Natural killer cell (primary cell): Measurements from ENCODE around the gene MAP7D2. TPM values are rescaled to one million over a fixed set of nuclear protein-coding genes. Genes with fewer than 3 reads are reported as not detected.

Experiments
- ATAC-seq, 3 donors: fragments of 150-1000 bp in 2 of 3; fragments of 200-7000 bp in 1 of 3; cut with Tn5 transposase; 1 replicate in 1 of 3; 2 replicates in 2 of 3; pipeline ENCODE4 v1.10.0; 2021; ENCODE audit warnings: mild to moderate bottlenecking in 2 of 3, moderate library complexity in 2 of 3
- DNase-seq, 2 donors: peaks; one replicate each; pipeline versions ENCODE4 v3.0.0 to v3.0.0-alpha.2; 2013 to 2021; ENCODE audit warnings: mixed read lengths in 1 of 2
- H3K27ac ChIP-seq: one replicate; pipeline ENCODE4 v1.5.1; 2013; ENCODE audit warnings: mild to moderate bottlenecking, low read length
- H3K27me3 ChIP-seq: one replicate; pipeline ENCODE4 v1.6.1; 2013; ENCODE audit warnings: low read length; ENCODE audit not compliant: control insufficient read depth, insufficient read depth
- H3K36me3 ChIP-seq: one replicate; pipeline ENCODE4 v1.6.1; 2013; ENCODE audit warnings: low read length; ENCODE audit not compliant: control insufficient read depth, insufficient read depth
- H3K4me1 ChIP-seq: one replicate; pipeline ENCODE4 v1.6.1; 2013; ENCODE audit warnings: low read length; ENCODE audit not compliant: control insufficient read depth, insufficient read depth
- H3K4me3 ChIP-seq: one replicate; pipeline ENCODE4 v1.5.1; 2013; ENCODE audit warnings: low read length
- H3K9me3 ChIP-seq: one replicate; pipeline ENCODE4 v1.6.1; 2013; ENCODE audit warnings: low read length; ENCODE audit not compliant: control insufficient read depth, insufficient read depth
- H3K27ac Mint-ChIP-seq, 2 donors: one replicate each; pipeline ENCODE4 v1.8.0; 2022; ENCODE audit warnings: mild to moderate bottlenecking in 2 of 2, mixed read lengths in 2 of 2, moderate library complexity in 1 of 2
- H3K27me3 Mint-ChIP-seq, 2 donors: one replicate each; pipeline ENCODE4 v1.8.0; 2022; ENCODE audit warnings: low read depth in 2 of 2, mixed read lengths in 2 of 2
- H3K36me3 Mint-ChIP-seq: one replicate; pipeline ENCODE4 v1.8.0; 2022; ENCODE audit warnings: mixed read lengths
- H3K4me1 Mint-ChIP-seq, 2 donors: one replicate each; pipeline ENCODE4 v1.8.0; 2022; ENCODE audit warnings: mixed read lengths in 2 of 2
- H3K4me3 Mint-ChIP-seq: one replicate; pipeline ENCODE4 v1.8.0; 2022; ENCODE audit warnings: mild to moderate bottlenecking, moderate library complexity, mixed read lengths
- H3K9me3 Mint-ChIP-seq, 2 donors: one replicate each; pipeline ENCODE4 v1.8.0; 2022; ENCODE audit warnings: mixed read lengths in 2 of 2
- WGBS: methylation state at CpG from one replicate; pipeline ENCODE4 v1.1.7; 2013; ENCODE audit warnings: missing lambda C conversion rate; ENCODE audit not compliant: insufficient coverage; 5-methylcytosine and 5-hydroxymethylcytosine counted together
- intact Hi-C: fragments of 100-400 bp; cut with micrococcal nuclease; formaldehyde crosslinking; loops from one replicate; pipeline ENCODE4 v1.14.2; 2022
- total RNA-seq, 4 donors: library from RNA; stranded (reverse); fragments of 120-200 nt in 1 of 4; gene quantifications; one replicate each; pipeline versions ENCODE4 v1.2.3 to v1.2.4, GENCODE V29; 2013 to 2022
- TF ChIP-seq, protein P1 (sequence below): fragments of 200-600 bp; IDR thresholded peaks from one replicate; pipeline ENCODE4 v1.8.0; 2022; ENCODE audit warnings: antibody characterized with exemption

Gene MAP7D2
- total RNA-seq, 3 donors from 2014 or later (not counting 1 experiment from before 2014, with no cell fraction given): 0.09 to 1.5 TPM; not detected in 1

DNA sequence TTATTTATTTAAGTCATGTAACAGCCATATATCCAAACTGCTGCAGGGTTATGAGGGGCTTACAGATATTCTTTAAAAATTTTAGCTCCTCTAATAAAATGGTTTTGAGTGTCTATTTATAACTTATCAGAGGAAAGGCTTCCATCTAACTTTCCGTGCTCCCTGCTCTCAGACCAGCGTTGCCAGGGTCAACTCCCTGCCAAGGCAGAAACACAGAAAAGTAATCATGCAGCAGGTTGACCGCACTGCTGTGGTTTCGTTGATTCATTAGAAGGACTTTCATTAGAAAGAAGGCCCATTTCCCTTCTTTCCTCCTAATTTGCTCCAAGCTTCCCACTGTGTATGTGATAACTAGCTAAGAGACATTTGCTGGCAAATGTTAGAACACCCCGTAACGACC, 159.8 kb downstream of the MAP7D2 start:
- Histone ChIP-seq H3K27me3 (no peaks in the 10 kb centered on the region), H3K4me1 (no peaks in the 10 kb centered on the region), H3K9me3 (no peaks in the 10 kb centered on the region), H3K27ac (no peak overlapping the region), H3K36me3 (no peaks in the 10 kb centered on the region), H3K4me3 (no peak overlapping the region)
- WGBS: 98% methylated on average over 4 of the region's 6 CpGs
- DNase-seq (no peak), ATAC-seq (no peak)
- Mint-ChIP-seq H3K9me3 (no peaks in the 10 kb centered on the region), H3K4me1 (peaks cover 0 to 12% of the 10 kb centered on the region in 2 donors), H3K27ac (no peak overlapping the region), H3K27me3 (no peaks in the 10 kb centered on the region), H3K36me3 (no peaks in the 10 kb centered on the region), H3K4me3 (no peak overlapping the region)
- TF ChIP-seq, protein P1, sequence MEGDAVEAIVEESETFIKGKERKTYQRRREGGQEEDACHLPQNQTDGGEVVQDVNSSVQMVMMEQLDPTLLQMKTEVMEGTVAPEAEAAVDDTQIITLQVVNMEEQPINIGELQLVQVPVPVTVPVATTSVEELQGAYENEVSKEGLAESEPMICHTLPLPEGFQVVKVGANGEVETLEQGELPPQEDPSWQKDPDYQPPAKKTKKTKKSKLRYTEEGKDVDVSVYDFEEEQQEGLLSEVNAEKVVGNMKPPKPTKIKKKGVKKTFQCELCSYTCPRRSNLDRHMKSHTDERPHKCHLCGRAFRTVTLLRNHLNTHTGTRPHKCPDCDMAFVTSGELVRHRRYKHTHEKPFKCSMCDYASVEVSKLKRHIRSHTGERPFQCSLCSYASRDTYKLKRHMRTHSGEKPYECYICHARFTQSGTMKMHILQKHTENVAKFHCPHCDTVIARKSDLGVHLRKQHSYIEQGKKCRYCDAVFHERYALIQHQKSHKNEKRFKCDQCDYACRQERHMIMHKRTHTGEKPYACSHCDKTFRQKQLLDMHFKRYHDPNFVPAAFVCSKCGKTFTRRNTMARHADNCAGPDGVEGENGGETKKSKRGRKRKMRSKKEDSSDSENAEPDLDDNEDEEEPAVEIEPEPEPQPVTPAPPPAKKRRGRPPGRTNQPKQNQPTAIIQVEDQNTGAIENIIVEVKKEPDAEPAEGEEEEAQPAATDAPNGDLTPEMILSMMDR: no peak
- intact Hi-C loops: no loop called here

Other genes starting within 250 kb of the MAP7D2 start
- gene SH3KBP1, start 229.3 kb downstream of the MAP7D2 start, total RNA-seq: 100 to 1,000 TPM; 124 to 155 (median 155) TPM
- 10 to 100 TPM; 16.5 to 20.8 (median 20.1) TPM for gene BCLAF3, start 125.8 kb downstream of the MAP7D2 start, total RNA-seq
- 10 to 100 TPM; 31.6 to 57.2 (median 31.7) TPM for gene EIF1AX, start 24.9 kb upstream of the MAP7D2 start, total RNA-seq
- gene RPS6KA3, start 150.0 kb upstream of the MAP7D2 start, total RNA-seq: 10 to 100 TPM; 62.1 to 82.9 (median 79.4) TPM